HepG2 (cell line): ENCODE data around the gene LURAP1L.

Source experiments
- FOSL1 ChIP-seq: sonication (generic); formaldehyde crosslinking; IDR thresholded peaks from 2 replicates; pipeline ENCODE4 v1.9.0; 2021; ENCODE audit warnings: missing genetic modification reagents, borderline replicate concordance
- HHEX ChIP-seq: IDR thresholded peaks from 2 replicates; pipeline ENCODE4 v1.6.1; 2016; ENCODE audit warnings: control low read depth
- NFE2L2 ChIP-seq: fragments of 150-350 bp; IDR thresholded peaks from 2 replicates; pipeline ENCODE4 v1.6.1; 2014; ENCODE audit warnings: low read length
- NR2C2 ChIP-seq: sonication (generic); formaldehyde crosslinking; IDR thresholded peaks from 2 replicates; pipeline ENCODE4 v1.4.0; 2020; ENCODE audit warnings: missing genetic modification reagents, mild to moderate bottlenecking, moderate library complexity, borderline replicate concordance

DNA sequence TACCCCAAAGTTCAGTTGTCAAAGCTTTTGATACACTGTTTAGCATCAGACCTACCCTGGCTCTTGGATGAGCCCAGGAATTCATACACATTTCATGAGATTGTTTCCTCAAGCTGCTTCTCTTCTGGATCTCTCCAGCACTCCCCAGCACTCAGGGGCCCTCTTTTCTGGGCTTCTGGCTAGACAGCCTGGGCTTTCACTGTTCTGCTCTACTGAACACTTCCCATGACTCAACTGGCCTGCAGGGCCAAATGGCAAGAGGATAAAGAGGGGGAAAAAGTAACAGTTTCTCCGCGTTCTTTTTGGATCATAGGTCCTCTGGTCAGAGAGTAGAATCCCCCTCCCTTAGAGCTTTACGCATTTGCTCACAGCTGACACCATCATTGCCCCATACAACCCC is 20.9 kb upstream of the LURAP1L start:
- TF ChIP-seq NFE2L2 (no peak), HHEX (CRISPR knock-in tag) (no peak), NR2C2 (CRISPR knock-in tag) (no peak), FOSL1 (CRISPR knock-in tag) (no peak)
